ENCODE results near the gene SKAP1. TPM values are rescaled to one million over a fixed set of nuclear protein-coding genes. Genes with fewer than 3 reads are reported as not detected.

SKAP1 gene
- total and polyA plus RNA-seq, 7 donors: 0.09 to 1.0 (median 0.42) TPM; not detected in 2

DNA sequence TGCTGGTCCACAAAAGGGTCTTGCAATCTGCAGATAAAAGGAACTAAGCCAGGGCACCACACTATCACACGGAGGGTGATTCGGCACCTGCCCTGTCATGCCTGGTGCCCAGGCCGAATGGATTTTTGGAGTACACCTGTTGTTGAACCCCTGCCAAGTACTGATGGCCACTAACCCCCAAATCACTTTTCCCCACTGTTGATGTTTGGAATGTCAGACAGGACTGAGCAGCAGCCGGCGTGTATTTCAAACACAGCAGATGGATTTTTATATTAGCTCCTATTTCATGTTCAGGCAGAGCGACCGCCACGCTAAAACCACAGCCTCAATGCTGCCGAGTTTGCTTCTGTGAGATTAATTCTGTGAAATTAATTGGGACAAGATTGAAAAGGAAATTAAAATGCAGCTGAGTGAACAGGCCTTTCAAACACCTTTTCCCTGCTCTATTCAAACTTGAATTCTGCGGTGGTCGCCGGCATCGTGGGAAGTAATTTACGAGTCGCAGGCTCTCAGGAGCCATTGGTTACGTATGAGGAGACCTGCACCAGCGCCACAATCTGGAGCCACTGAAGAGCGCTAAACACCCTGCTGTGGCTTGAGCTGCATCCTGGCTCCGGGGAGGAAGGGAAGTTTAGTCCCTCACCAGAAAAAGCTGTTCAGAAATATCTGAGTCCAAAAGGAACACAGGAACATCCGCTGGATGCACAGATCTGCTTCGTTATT lies 274.0 kb downstream of the SKAP1 start:
- intact Hi-C loops (cut with DNase I): no loop called here
- 31 to 34% (median 31%) methylated on average over 21 of the region's 21 CpGs for WGBS, 3 donors

GRCh38 chr17:48153691-48154358 lies 276.2 kb downstream of the SKAP1 start:
- intact Hi-C loops (cut with DNase I): no loop called here
- DNase-seq (no peak), ATAC-seq (no peak)
- H3K4me1 ChIP-seq: no peaks in the 10 kb centered on the region
- H3K4me3 ChIP-seq: no peak overlapping the region
- no peaks in the 10 kb centered on the region for H3K36me3 ChIP-seq (ENCODE audit: insufficient read depth in 1 of 2, low read depth in 1 of 2)
- peaks cover 0 to 33% (median 1%) of the 10 kb centered on the region in 3 donors for H3K27me3 ChIP-seq (ENCODE audit: insufficient read depth in 3 of 3, low read length in 2 of 3)
- no peak overlapping the region for H3K27ac ChIP-seq
- H3K9me3 ChIP-seq: no peaks in the 10 kb centered on the region
- TF ChIP-seq CTCF (IDR thresholded peaks at IDR 0.05): no peak
- 33 to 41% (median 36%) methylated on average over 6 of the region's 6 CpGs for WGBS, 3 donors

More for the DNA sequence above, 274.0 kb downstream of the SKAP1 start:
- H3K4me1 ChIP-seq: no peaks in the 10 kb centered on the region
- DNase-seq (no peak), ATAC-seq (no peak)
- no peak for TF ChIP-seq CTCF (IDR thresholded peaks at IDR 0.05)
- no peaks in the 10 kb centered on the region for H3K9me3 ChIP-seq
- H3K36me3 ChIP-seq (ENCODE audit: insufficient read depth in 1 of 2, low read depth in 1 of 2): no peaks in the 10 kb centered on the region
- H3K27me3 ChIP-seq (ENCODE audit: insufficient read depth in 3 of 3, low read length in 2 of 3): peaks cover 0 to 15% (median 0%) of the 10 kb centered on the region in 3 donors
- H3K4me3 ChIP-seq: no peak overlapping the region
- H3K27ac ChIP-seq: no peak overlapping the region

DNA sequence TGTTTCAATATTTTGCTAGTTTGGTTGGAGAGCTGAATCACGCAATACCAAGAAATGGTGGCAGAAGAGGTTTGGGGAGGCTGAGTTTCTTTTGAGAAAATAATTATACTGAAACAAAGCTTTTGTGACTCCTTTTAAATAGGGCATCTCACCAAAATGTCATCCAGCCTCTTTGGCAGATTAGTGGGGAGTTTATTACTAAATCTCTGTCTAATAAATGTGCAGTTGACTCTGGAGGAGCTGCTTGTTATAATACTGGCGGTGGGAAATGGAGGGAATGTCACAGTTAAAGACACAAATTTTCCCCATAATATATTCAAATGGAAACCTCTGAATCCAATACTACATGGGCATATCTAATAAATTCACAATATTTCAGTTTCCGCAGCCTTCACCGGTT lies 277.7 kb downstream of the SKAP1 start:
- no peak for ATAC-seq

GRCh38 chr17:48151220-48151619 lies 278.8 kb downstream of the SKAP1 start:
- Histone ChIP-seq H3K27me3 (ENCODE audit: insufficient read depth in 3 of 3, low read length in 2 of 3) (peaks cover 4 to 51% (median 4%) of the 10 kb centered on the region in 3 donors), H3K4me1 (no peaks in the 10 kb centered on the region), H3K9me3 (no peaks in the 10 kb centered on the region), H3K27ac (no peak overlapping the region), H3K4me3 (no peak overlapping the region), H3K36me3 (ENCODE audit: insufficient read depth in 1 of 2, low read depth in 1 of 2) (no peaks in the 10 kb centered on the region)
- no peak for ATAC-seq
- DNase-seq: no peak
- 62 to 73% (median 65%) methylated on average over 3 of the region's 3 CpGs for WGBS, 3 donors
- intact Hi-C loops (cut with DNase I): no loop called here
- no peak for TF ChIP-seq CTCF (IDR thresholded peaks at IDR 0.05)

More for the DNA sequence above, 277.7 kb downstream of the SKAP1 start:
- intact Hi-C loops (cut with DNase I): no loop called here
- no peak overlapping the region for H3K27ac ChIP-seq
- no peak overlapping the region for H3K4me3 ChIP-seq
- no peak for TF ChIP-seq CTCF (IDR thresholded peaks at IDR 0.05)
- H3K36me3 ChIP-seq (ENCODE audit: insufficient read depth in 1 of 2, low read depth in 1 of 2): no peaks in the 10 kb centered on the region
- no peaks in the 10 kb centered on the region for H3K9me3 ChIP-seq
- 58 to 78% (median 71%) methylated on average over 4 of the region's 4 CpGs for WGBS, 3 donors
- no peaks in the 10 kb centered on the region for H3K4me1 ChIP-seq
- H3K27me3 ChIP-seq (ENCODE audit: insufficient read depth in 3 of 3, low read length in 2 of 3): peaks cover 4 to 40% (median 4%) of the 10 kb centered on the region in 3 donors
- no peak for DNase-seq
